MM.1S (cell line): ENCODE data around the gene PSMB10.

ENCODE experiments used
- CTCF ChIP-seq: fragments of 300-600 bp; sonication (generic); IDR thresholded peaks from 2 replicates; pipeline ENCODE4 v1.5.1; 2016; ENCODE audit warnings: antibody characterized with exemption, low read length, mixed read lengths
- EZH2 ChIP-seq: fragments of 300-600 bp; sonication (generic); optimal IDR thresholded peaks from 2 replicates; pipeline ENCODE3; 2017; ENCODE audit warnings: low read depth, mild to moderate bottlenecking, antibody characterized with exemption, low read length, mixed read lengths

- TF ChIP-seq CTCF: no peak
- no peak for TF ChIP-seq EZH2
These were observed 25.5 kb upstream of the PSMB10 start for GRCh38 chr16:67962135-67962534.
